ENCODE measurements around the gene PARP11.

DNA sequence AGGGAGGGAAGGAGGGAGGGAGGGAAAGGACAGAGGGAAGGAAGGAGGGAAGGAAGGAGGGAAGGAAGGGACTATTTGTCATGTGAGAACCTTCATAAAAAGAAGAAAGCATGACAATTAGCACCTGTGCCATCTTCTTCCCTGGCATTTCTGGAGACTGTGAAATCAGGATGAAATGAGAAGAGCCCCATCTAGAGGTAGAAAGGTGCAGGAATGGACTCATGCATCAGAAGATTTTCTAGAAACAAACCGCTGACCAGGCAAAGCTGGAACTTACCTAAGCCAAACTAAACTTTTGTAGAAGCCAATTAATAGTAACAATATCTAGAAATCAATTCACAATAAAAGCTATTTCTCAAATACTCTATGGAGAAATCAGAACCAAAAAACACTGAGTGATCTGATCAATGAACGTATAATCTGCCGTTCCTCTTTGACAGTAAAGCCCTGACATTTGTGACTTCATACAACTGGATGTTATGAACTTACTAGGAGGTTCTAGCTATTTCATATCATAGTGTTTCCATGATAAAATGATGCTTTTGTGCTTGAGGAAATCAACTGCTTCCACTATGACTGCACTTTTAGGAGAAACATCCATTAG is 95.9 kb downstream of the PARP11 start:
- TF ChIP-seq, protein P1, sequence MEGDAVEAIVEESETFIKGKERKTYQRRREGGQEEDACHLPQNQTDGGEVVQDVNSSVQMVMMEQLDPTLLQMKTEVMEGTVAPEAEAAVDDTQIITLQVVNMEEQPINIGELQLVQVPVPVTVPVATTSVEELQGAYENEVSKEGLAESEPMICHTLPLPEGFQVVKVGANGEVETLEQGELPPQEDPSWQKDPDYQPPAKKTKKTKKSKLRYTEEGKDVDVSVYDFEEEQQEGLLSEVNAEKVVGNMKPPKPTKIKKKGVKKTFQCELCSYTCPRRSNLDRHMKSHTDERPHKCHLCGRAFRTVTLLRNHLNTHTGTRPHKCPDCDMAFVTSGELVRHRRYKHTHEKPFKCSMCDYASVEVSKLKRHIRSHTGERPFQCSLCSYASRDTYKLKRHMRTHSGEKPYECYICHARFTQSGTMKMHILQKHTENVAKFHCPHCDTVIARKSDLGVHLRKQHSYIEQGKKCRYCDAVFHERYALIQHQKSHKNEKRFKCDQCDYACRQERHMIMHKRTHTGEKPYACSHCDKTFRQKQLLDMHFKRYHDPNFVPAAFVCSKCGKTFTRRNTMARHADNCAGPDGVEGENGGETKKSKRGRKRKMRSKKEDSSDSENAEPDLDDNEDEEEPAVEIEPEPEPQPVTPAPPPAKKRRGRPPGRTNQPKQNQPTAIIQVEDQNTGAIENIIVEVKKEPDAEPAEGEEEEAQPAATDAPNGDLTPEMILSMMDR (IDR thresholded peaks at IDR 0.05), result peak; percentile 39 to 64 (median 42)
- TF ChIP-seq POLR2A (IDR thresholded peaks at IDR 0.05), result no peak
